Stimulated activated CD4-positive, alpha-beta T cell treated with anti-CD3 and anti-CD28 coated beads, Interleukin-1b, Interleukin-23, amount 100 ng/mL, for 4 hours (primary cell): ENCODE measurements around the gene ADSS2.

Source experiments
- DNase-seq, 2 donors: peaks; one replicate each; pipeline ENCODE4 v3.0.0-alpha.2; 2020; ENCODE audit warnings: low read depth in 2 of 2

The ADSS2 gene

DNA sequence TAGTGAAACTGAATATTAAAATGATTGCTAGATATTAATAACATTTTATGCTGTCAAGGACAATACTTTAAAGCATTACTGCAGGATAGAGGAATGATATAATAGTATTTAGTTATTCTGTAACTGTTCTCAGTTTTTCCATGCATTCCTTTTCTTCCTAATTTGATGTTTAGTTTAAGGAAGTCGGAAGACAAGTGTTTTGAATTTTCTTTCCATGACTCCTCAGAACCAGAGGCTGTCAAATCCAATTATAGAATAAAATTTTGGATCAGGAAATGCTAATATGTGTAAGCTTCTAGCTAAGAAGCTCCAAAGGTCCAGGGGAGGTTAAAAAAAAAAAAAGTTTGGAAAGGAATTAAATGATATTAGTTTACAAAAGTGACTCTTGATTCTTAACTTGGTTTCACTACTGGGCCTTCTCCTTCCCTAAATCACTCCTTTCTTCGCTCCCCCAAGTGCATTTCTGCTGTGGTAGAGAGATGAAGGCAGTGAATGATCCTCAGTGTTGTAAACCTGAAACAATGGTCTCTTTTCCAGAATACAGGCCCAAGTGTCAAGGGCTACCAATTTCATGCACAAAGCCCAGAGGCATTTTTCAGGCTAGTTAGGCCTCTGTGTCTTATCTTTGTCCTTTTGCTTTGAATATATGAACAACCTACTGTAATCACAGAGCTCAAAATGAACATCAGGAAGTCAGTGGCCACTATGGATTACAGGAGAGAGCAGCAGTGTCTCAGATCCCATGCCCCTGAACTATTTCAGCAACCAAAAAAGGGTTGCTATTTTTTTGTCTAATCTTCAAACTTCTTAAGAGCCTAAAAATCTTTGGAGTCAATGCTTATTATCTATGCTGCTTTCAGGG lies 6.2 kb downstream of the ADSS2 start:
- DNase-seq: no peak

DNA sequence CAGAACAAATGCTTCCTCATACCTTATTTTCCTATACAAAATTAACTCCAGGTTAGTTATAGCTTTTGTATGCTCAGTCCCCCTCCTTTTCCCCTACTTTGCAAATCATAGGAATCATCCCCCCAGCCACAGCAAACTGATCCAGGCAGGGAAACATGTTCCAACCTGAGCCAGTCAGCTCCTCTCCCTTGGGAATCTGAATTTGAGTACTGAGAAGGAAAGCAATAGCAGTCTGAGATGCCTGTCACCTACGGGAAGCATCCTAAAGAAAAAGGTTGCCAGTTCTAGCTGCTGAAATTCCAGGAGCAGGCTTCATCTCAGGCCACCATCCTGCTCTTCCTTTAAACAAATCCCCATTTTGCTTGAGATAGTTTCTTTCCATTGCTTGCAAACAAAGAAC lies 6.9 kb downstream of the ADSS2 start:
- DNase-seq: no peak

DNA sequence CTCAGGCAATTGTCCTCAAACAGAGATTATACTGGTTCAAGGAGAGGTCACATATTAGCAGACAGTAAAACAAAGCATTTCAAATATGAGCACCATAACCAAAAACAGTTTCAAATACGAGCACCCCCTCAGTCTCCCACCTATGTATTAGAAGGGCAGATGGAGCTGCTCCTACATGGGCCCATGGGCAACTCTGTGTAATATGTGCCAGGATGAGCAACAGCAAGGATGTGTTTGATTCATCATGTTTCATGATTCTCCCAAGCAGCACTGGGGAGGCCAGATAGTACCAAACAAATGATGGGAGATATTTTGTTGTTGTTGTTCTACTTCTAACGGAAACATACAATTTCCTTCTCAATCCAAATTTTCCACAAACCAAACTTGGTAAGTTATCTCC lies 8.9 kb downstream of the ADSS2 start:
- DNase-seq: no peak

DNA sequence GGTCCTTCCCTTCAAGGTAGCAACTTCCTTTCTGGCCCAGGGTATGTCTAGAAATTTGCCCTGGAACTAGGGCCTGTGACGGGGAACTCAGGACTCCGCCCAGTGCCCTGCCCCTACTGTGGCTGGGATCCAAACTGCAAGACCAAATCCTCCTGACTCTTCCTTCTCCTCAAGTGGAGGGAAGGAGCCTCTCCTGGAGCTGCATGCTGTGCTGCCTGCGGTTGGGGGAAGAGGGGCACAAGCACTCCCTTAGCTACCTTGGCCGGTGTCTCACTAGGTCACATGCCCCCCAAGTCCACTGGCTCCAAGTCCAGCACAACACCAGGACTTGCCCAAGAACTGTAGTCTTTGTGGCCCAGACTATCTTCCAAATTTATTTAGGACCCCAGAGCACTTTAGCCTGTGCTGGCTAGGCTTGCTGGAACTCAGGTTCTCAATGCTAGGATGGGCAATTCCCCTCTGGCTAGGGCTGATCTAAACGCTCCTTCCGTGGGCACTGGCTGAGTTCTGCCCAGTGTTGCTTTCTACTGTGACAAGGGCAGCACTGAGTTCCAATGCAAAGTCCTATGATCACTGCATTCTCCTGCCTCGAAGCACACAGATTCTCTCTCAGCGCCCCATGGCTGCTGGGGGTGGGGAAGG lies 12.2 kb downstream of the ADSS2 start:
- DNase-seq: no peak

DNA sequence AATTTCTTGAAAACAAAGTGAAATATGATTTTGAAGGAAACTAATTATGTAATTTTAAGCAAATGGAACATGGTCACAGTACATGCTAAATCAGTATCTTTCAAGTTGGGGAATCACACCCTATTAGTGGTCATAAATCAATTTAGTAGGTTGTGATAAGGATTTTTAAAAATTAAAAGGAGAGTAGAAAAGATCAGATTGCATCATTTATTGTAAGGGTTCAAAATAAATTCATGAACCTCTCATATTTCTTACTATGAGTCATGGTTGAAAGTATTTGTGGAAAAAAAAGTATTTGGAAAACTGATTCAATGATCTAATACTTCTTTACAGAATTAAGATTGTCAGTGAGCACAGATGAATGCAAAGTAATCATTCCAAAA lies 14.6 kb downstream of the ADSS2 start:
- DNase-seq: no peak

DNA sequence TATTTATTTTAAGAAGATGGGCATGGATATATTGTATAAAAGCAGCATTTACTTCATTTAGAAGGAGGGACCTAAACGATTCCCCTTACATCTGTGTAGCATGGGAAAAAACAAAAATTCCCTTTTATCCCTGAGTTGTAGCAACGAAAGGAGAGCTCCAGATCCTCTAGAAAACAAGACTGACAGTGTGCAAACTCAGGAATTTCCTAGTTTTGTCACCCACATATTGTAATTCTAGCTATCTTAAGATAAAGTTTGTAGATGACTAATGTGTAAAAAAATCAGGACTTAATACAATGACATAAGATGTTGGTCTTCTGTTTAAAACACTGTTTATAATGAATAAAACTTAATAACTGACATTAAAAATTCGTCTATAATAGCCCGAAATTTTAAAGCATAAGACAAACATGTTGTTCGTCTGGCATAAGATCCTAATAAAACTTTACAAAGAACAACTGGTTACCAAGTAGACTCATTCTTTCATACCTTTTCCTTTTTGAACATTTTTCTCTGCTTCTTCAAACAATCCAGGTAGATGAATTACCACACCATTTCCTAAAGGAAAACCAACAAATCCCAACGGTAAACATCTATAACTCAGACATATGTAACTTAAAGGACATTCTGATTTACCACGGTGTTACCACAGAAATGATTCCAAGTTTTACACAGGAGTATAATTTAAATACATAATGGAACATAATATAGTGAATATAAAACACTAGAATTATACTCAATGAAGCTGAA lies 15.2 kb downstream of the ADSS2 start:
- DNase-seq: no peak

DNA sequence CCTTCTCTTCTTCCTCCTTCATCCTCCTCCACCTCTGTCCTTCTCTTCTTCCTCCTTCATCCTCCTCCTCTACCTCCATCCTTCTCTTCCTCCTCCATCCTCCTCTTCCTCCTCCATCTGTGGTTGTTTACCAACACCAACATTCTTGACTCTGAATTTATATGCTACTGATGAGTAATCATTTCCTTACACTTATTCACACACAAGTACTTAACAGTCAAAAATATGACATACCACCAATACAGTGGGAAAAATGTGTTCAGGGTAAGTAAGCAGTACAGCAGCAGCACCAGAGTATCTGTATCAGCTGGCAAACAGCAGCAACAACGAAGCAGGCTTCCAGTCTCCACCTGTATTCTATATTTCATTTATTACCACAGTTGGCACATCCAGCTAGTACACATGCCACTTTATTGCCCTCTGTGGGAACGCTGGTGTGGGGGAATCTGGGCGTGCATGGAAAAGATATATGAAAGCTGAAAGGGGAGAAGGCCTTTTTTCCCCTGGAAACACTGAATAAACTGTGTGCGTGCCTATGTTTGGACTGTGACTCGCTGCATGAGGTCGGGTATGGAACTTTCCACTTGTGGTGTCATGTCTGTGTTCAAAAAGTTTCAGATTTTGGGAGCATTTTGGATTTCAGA lies 16.0 kb downstream of the ADSS2 start:
- DNase-seq: peak in 1 of 2 donors; percentile 1

DNA sequence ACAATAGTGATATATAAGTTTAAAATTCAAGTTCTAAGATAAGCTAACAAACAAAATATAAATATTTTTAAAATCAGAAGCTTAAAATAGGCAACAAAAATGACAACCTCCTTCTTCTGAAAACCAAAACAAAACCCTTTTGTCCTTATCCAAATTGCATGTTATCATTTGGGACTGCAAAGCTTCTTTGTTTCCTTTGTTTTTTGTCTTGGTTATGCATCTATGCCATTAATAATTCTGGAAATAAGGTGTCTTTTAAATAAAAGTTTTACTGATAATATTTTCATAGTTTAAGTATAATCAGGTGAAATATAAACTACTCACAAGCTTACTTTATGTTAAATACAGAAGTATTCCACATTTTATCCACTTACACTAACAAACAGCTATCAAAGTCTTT lies 20.5 kb downstream of the ADSS2 start:
- DNase-seq: no peak

DNA sequence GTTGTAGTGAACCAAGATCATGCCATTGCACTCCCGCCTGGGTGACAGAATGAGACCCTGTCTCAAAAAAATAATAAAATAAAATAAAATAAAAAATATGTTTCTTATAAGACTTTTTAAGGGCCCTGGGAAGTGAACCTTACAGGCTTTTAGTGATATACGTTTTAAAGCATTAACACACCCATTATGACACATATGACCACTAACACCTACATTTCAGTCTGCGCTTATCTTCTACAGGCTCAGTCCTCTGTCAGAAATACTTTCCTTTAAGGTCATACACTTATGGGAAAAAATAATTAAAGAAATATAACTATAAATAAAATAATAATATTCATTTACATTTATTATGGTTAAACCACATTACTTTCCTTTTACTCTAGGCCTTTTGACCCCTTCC lies 21.9 kb downstream of the ADSS2 start:
- no peak for DNase-seq

DNA sequence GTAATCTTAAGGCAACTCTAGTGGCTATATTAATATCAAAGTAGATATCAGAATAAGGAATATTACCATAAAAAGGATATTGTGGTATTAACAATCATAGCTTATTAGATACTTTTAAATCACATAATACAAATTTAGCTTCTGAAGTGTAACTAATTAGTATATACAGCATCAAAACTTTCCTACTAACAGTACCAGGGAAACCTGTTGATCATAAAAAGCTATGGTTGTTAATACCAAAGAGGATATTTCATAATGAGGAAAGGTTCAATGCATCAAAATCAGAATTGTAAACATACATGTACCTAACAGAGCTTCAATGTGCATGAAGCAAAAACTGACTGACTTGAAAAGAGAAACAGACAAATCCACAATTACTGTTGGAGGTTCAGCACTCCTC lies 24.1 kb downstream of the ADSS2 start:
- DNase-seq: no peak

DNA sequence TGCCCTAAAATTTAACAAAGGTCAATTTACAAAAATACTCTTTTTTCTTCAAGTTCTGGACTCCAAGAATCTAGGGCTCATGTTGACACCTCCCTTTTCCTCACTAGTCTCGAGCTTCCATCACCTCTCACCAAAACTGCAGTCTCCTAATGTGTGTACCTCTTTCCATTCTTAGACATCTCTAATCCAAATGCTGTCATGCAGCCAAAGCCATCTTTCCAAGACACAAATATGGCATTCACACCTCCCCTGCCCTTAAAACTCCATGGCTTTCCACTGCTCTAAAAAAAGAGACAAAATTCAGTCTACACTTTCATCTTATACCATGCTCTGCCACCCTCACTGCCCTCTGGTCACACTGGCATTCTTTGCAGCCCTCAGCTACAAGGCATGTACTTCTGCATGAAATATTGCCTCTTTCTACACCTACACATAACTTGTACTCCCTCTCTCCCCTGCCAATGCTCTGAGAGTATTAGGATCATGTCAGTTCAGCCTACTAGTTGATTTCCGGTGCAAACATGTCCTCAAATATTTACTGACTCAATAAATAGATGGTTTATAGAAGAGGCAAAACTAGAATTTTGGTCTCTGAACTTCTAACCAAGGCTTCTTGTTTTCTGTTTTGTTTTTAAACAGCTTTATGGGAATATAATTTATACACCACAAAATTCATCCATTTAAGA lies 26.9 kb downstream of the ADSS2 start:
- DNase-seq: no peak

DNA sequence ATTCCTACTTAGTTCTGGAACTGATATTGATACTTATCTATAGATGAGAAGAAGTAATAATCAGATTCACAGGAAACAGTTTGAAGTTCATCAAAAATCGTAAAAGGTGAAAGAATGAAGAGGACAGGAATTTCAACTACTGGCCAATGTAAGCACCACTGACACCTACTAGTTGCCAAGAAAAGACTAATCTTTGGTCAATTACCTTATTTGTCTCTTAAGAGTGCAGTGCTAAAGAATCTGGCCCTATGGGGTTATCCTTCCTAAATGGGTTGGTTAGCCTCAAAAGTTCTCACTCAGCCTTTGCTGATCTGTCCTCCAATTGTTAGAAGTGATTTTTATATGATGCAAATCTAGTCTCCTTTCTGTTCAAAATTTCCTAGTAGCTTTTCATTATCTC lies 29.5 kb downstream of the ADSS2 start:
- no peak for DNase-seq

DNA sequence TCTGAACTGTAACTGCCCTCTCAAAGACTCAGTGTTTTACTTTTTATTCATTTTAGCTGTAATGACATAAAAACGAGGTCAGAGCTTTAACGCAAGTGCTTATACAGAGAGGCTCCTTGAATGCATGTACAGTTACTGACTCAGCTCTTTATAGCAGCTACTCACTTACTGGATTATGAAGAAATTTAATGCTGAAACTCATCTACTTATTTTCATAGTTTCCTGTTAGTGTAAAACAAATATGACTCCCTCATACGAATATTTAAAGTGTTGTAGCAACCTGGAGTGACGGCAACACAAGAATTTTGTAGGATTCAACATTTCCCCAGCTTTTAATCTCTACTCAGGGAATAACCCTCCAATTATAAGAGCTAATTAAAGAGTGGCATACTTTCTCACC lies 32.7 kb downstream of the ADSS2 start:
- no peak for DNase-seq

DNA sequence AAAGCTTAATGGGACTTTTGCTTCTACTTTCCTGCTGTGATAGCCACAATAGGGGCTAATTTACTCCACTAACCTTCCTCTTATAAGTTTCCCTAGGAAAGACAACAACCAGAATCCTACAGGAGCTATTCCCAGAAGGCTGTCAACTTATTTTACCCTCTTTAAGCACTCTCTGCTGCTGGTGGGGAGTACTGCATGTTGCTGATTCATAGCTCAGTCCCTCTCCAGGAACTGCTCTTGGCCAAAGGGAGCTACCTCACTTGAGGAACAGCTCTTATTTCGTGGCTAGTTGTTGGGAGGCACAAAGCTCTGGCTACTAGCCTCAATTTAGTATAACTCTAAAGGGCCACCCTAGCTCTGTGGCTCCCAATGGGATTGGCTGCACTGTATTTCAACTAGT lies 37.2 kb downstream of the ADSS2 start:
- no peak for DNase-seq

DNA sequence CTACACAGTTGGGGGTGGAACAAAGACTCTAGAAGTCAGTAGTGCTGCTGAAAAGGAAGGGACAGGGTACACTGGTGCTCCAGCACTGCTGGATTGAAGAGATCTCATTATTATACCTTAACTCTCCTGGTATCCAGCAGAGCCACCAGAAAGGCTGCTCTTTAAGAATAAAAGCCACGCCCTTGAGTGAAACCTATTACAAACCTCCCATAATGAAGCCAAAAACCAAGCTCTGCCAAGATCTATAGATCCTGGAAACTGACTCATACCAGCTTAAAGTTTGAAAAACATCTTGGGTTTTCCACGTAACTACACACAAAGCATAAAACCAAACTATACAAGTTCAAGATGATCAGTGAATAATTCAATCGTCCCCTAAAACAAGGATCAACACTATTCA lies 38.0 kb downstream of the ADSS2 start:
- no peak for DNase-seq

DNA sequence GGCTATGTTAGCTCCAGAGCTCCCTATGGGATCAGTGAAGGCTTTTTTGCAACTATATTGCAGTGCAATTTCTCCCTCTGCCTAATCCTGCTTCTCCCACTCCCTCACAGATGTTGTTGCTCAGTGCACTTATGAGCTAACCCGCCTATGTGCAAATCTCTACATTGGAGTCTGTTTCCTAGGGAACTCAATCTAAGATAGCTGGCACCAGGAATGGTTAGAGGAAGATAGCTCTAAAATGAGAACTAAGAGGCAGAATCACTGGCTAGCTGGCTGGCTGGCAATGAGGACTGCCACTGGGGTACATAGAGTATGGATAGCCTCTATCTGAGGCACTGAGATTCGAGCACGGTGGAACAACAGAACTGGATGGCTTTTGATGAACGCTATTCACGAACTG lies 39.5 kb downstream of the ADSS2 start:
- no peak for DNase-seq

DNA sequence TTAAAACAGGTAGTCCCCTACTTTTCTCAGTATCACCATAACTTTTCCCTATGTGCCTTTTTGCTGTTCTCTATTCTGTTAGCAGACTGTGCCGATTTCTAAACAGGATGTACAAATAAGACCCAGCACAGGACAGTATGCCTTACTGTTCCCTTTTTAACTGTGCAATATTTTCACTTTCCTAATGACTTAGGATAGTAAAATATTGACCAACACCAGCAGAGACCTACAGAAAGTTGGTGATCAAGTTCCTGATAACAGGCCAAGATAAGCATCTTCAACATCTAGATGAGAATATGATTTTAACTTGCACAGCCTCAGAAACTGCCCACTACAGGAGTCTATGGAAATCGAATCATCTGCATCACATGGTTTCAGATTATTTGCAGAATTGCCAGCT lies 42.0 kb downstream of the ADSS2 start:
- DNase-seq: no peak

DNA sequence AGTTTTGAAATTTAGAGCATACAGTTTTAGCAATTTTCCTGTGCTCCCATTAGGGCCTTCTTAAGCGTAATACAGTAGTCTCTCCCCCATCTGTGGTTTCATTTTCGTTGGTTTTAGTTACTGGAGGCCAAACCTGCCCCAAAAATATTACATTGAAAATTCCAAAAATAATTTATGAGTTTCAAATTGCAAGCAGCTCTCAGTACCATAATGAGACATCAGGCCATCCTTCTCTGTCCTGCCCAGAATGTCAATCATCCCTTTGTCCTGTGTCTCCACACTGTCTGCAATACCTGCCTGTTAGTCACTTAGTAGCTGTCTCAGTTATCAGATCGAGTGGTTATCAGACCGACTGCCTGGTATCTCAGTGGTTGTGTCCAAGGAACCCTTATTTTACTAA lies 45.4 kb downstream of the ADSS2 start:
- DNase-seq: no peak

DNA sequence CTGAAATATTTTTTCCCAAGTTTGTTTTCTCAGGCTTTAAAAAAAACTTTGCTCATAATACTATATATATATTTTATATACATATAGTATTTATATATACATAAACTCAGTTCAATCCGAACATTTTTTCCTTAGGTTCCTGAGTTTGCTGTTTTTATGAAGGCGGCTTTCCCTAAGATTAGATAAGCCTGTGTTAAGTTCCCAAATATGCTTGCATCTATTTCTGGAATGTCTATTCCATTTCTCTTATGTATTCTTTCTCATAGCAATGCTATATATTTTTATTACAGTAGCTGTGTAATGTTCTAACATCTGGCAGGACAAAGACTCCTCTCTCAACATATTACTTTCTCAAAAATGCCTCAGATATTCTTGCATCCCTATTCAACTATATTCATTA lies 45.9 kb downstream of the ADSS2 start:
- DNase-seq: no peak

DNA sequence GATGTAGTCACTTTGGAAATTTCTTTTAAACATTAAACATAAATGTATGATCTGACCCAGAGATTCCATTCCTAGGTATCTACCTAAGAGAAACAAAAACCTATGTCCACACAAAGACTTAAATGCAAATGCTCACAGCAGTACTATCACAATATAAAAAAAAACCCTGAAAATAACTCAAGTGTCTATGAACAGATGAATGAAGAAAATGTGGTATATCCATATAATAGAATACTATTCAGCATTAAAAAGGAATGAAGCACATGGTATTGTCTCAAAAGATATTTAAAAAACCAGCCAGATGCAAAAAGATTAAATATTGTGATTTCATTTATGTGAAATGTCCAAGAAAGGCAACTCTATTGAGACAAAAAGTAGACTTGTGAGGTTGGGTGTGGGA lies 48.3 kb downstream of the ADSS2 start:
- DNase-seq: no peak

DNA sequence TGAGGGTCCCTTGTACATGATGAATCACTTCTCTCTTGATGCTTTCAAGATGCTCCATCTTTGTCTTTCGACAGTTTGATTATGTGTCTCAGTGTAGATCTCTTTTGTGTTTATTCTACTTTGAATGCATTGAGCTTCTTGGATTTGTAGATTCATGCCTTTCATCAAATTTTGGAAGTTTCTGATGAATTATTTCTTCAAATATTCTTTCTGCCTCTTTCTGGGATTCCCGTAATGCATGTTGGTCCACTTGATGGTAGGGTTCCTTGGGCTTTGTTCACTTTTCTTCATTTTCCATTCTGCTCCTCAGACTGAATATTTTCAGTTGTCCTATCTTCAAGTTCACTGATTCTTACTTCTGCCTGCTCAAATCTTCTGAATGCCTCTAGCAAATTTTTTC lies 50.7 kb downstream of the ADSS2 start:
- no peak for DNase-seq

DNA sequence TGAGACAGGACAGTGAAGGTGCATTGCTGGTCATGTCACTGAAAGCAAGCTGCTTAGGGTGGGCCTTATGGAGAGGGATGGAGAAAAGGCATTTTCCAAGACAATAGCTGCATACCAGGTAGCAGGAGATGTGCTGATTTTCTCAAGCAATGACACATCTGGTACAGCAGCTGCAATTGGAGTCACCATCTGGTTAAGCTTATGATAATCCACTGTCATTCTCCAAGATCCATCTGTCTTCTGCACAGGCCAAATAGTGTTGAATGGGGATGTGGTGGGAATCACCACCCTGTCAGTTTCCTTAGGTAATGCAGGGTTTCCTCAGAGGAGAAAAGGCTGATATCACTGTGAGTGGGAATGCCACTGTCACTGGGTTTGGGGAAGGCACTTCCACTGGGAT lies 54.6 kb downstream of the ADSS2 start:
- no peak for DNase-seq
